ENCODE results near the gene S100A7A. TPM values are rescaled to one million over a fixed set of nuclear protein-coding genes. Genes with fewer than 3 reads are reported as not detected.

The S100A7A gene
- total RNA-seq, 6 donors from 2014 or later, result not detected

GRCh38 chr1:153393926-153394325 lies 22.4 kb upstream of the S100A7A start:
- TF ChIP-seq POLR2AphosphoS5 (IDR thresholded peaks at IDR 0.05), result peak in 1 of 2 donors; percentile 53
- TF ChIP-seq EP300 (IDR thresholded peaks at IDR 0.05), result no peak
- H3K4me3 ChIP-seq, result no peak overlapping the region
- peak overlapping the region in 3 of 4 donors; percentile 34 to 70 (median 60) for H3K27ac ChIP-seq
- no peaks in the 10 kb centered on the region for H3K9me3 ChIP-seq
- no peaks in the 10 kb centered on the region for H3K36me3 ChIP-seq
- peaks cover 0 to 5% (median 0%) of the 10 kb centered on the region in 4 donors for H3K4me1 ChIP-seq
- H3K27me3 ChIP-seq, result no peaks in the 10 kb centered on the region
- DNase-seq, result peak in 1 of 2 donors; percentile 61
- peak in 1 of 2 donors; percentile 20 for ATAC-seq (ENCODE audit: low FRiP score in 2 of 2)
- WGBS, 2 donors, result 74 to 76% methylated on average over 4 to 6 of the region's 6 CpGs

DNA sequence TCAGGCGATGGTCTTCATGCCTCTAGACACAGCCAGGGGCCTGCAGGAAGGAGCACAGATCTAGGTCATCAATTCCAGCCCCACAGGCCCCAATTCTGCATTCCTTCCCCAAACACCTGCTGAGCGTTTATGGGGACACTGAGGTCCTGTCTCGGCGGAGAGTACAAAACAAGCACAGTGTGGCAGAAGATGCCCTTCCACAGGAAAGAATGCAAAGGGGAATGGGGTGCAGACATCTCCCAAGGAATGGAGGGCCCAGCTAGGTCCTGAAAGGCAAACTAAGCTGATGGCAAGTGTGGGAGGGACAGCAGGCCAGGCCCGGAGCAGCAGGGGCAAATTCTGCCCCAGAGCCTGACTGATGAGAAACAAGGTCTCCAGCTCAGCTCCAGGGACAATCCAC lies 21.9 kb upstream of the S100A7A start:
- H3K9me3 ChIP-seq, result no peaks in the 10 kb centered on the region
- H3K4me1 ChIP-seq, result peaks cover 0 to 5% (median 0%) of the 10 kb centered on the region in 4 donors
- H3K36me3 ChIP-seq, result no peaks in the 10 kb centered on the region
- 78 to 83% methylated on average over 4 to 5 of the region's 5 CpGs for WGBS, 2 donors
- TF ChIP-seq EP300 (IDR thresholded peaks at IDR 0.05) (no peak), POLR2AphosphoS5 (IDR thresholded peaks at IDR 0.05) (no peak), POLR2A (IDR thresholded peaks at IDR 0.05) (no peak)
- TF ChIP-seq, protein P1, sequence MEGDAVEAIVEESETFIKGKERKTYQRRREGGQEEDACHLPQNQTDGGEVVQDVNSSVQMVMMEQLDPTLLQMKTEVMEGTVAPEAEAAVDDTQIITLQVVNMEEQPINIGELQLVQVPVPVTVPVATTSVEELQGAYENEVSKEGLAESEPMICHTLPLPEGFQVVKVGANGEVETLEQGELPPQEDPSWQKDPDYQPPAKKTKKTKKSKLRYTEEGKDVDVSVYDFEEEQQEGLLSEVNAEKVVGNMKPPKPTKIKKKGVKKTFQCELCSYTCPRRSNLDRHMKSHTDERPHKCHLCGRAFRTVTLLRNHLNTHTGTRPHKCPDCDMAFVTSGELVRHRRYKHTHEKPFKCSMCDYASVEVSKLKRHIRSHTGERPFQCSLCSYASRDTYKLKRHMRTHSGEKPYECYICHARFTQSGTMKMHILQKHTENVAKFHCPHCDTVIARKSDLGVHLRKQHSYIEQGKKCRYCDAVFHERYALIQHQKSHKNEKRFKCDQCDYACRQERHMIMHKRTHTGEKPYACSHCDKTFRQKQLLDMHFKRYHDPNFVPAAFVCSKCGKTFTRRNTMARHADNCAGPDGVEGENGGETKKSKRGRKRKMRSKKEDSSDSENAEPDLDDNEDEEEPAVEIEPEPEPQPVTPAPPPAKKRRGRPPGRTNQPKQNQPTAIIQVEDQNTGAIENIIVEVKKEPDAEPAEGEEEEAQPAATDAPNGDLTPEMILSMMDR (IDR thresholded peaks at IDR 0.05), result no peak
- H3K27me3 ChIP-seq, result no peaks in the 10 kb centered on the region
- no peak overlapping the region for H3K4me3 ChIP-seq
- ATAC-seq (ENCODE audit: low FRiP score in 2 of 2) (no peak), DNase-seq (no peak)
- peak overlapping the region in 2 of 4 donors; percentile 22 to 70 for H3K27ac ChIP-seq

DNA sequence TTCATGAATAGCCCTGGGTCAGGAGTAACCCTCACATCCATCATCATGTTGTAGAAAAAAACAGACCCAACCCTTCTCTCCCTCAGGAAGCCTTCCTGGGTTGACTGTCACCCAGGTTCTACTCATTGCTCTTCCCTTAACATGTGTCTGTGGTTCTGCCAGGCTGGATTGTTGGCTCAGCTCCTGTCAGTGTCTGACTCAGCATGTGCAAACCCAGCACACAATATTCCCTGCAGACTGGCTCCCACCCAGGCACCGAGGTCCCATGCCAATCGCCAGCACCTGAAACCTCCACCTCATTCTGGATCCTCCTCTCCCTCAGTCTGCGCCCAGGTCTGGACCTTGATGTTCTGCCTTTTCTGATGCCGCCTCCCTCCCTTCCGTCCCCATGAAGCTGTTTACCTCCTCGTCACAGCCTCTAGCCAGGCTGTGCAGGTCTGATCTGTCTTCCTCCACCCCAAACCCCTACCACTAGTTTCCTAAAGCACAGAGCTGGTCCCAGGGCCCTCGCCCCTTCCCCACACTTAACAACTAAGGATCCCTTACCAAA lies 21.1 kb upstream of the S100A7A start:
- no peaks in the 10 kb centered on the region for H3K36me3 ChIP-seq
- H3K9me3 ChIP-seq, result no peaks in the 10 kb centered on the region
- ATAC-seq (ENCODE audit: low FRiP score in 2 of 2), result no peak
- TF ChIP-seq POLR2AphosphoS5 (IDR thresholded peaks at IDR 0.05) (no peak), POLR2A (IDR thresholded peaks at IDR 0.05) (no peak), EP300 (IDR thresholded peaks at IDR 0.05) (no peak)
- TF ChIP-seq, protein P1 (IDR thresholded peaks at IDR 0.05), result no peak
- DNase-seq, result no peak
- no peaks in the 10 kb centered on the region for H3K27me3 ChIP-seq
- peak overlapping the region in 1 of 4 donors; percentile 70 for H3K27ac ChIP-seq
- H3K4me3 ChIP-seq, result no peak overlapping the region
- peaks cover 0 to 5% (median 0%) of the 10 kb centered on the region in 4 donors for H3K4me1 ChIP-seq
- 81 to 87% methylated on average over 7 of the region's 7 CpGs for WGBS, 2 donors

DNA sequence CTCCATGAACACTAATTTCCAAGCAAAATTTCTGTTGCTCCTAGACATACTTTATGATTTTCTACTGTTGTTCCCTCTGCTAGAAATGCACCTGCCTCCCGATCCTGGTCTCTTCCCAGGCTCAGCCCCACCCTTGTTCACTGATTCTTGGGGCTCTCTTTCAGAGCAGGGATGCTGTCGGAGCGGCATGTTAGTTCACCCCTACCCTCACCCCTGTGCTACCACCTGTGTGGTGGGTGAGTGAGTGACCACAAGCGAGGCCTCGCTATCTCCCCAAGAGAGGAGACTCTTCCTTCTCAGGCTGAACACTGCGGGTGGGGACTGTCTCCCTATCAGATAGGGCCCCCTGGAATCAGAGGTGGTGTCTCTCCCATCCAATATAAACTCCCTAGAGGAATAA lies 20.5 kb upstream of the S100A7A start:
- no peak for ATAC-seq (ENCODE audit: low FRiP score in 2 of 2)
- H3K4me1 ChIP-seq, result peaks cover 0 to 5% (median 0%) of the 10 kb centered on the region in 4 donors
- no peaks in the 10 kb centered on the region for H3K27me3 ChIP-seq
- no peak overlapping the region for H3K4me3 ChIP-seq
- no peaks in the 10 kb centered on the region for H3K9me3 ChIP-seq
- no peak overlapping the region for H3K27ac ChIP-seq
- WGBS, 2 donors, result 84 to 93% methylated on average over 6 of the region's 6 CpGs
- H3K36me3 ChIP-seq, result no peaks in the 10 kb centered on the region
- TF ChIP-seq EP300 (IDR thresholded peaks at IDR 0.05) (no peak), POLR2A (IDR thresholded peaks at IDR 0.05) (no peak), POLR2AphosphoS5 (IDR thresholded peaks at IDR 0.05) (no peak)
- TF ChIP-seq, protein P1 (IDR thresholded peaks at IDR 0.05), result no peak
- DNase-seq, result no peak

- DNase-seq, result no peak
- WGBS, 2 donors, result 80 to 100% methylated on average over 3 to 6 of the region's 6 CpGs
These were observed 19.9 kb upstream of the S100A7A start for GRCh38 chr1:153396461-153396860.

More at GRCh38 chr1:153396461-153396860, 19.9 kb upstream of the S100A7A start:
- no peaks in the 10 kb centered on the region for H3K36me3 ChIP-seq
- H3K27me3 ChIP-seq, result no peaks in the 10 kb centered on the region
- no peaks in the 10 kb centered on the region for H3K9me3 ChIP-seq
- ATAC-seq (ENCODE audit: low FRiP score in 2 of 2), result no peak
- H3K4me1 ChIP-seq, result no peaks in the 10 kb centered on the region
- no peak overlapping the region for H3K4me3 ChIP-seq
- no peak overlapping the region for H3K27ac ChIP-seq
- TF ChIP-seq POLR2A (IDR thresholded peaks at IDR 0.05), result no peak
- TF ChIP-seq POLR2AphosphoS5 (IDR thresholded peaks at IDR 0.05), result no peak
- TF ChIP-seq EP300 (IDR thresholded peaks at IDR 0.05), result no peak
- TF ChIP-seq, protein P1 (IDR thresholded peaks at IDR 0.05), result no peak
